ENCODE results near the gene STX8.

Gene STX8

GRCh38 chr17:9253308-9253707 is 322.3 kb downstream of the STX8 start:
- TF ChIP-seq CTCF (IDR thresholded peaks at IDR 0.05; ENCODE audit: insufficient read depth, missing control alignments), result no peak

GRCh38 chr17:9251273-9251672 is 324.3 kb downstream of the STX8 start:
- no peak for DNase-seq (ENCODE audit: insufficient read length, low spot score)
- no peak for TF ChIP-seq CTCF (IDR thresholded peaks at IDR 0.05; ENCODE audit: insufficient read depth, missing control alignments)
- FAIRE-seq, result no peak

More at GRCh38 chr17:9253308-9253707, 322.3 kb downstream of the STX8 start:
- FAIRE-seq (no peak), DNase-seq (ENCODE audit: insufficient read length, low spot score) (no peak)

GRCh38 chr17:9249245-9249953 is 326.2 kb downstream of the STX8 start:
- FAIRE-seq, result no peak
- no peak for TF ChIP-seq CTCF (IDR thresholded peaks at IDR 0.05; ENCODE audit: insufficient read depth, missing control alignments)

GRCh38 chr17:9247401-9247938 is 328.1 kb downstream of the STX8 start:
- FAIRE-seq, result no peak
- TF ChIP-seq CTCF (IDR thresholded peaks at IDR 0.05; ENCODE audit: insufficient read depth, missing control alignments), result no peak
- no peak for DNase-seq (ENCODE audit: insufficient read length, low spot score)

More at GRCh38 chr17:9249245-9249953, 326.2 kb downstream of the STX8 start:
- no peak for DNase-seq (ENCODE audit: insufficient read length, low spot score)

- FAIRE-seq (no peak), DNase-seq (ENCODE audit: insufficient read length, low spot score) (no peak)
- no peak for TF ChIP-seq CTCF (IDR thresholded peaks at IDR 0.05; ENCODE audit: insufficient read depth, missing control alignments)
Observed at GRCh38 chr17:9244066-9245052, 331.3 kb downstream of the STX8 start.

- no peak for DNase-seq (ENCODE audit: insufficient read length, low spot score)
- no peak for TF ChIP-seq CTCF (IDR thresholded peaks at IDR 0.05; ENCODE audit: insufficient read depth, missing control alignments)
- FAIRE-seq, result no peak
Observed at GRCh38 chr17:9242983-9243382, 332.6 kb downstream of the STX8 start.
